Forelimb muscle (tissue), 1 donor: ENCODE results near the gene ABLIM2. TPM values are rescaled to one million over a fixed set of nuclear protein-coding genes. Genes with fewer than 3 reads are reported as not detected.

Source experiments
- DNase-seq: peaks from one replicate; pipeline ENCODE4 v3.0.0-alpha.2; 2013; ENCODE audit warnings: low read depth
- polyA plus RNA-seq: library from polyadenylated mRNA; unstranded; fragments of 120-200 nt; gene quantifications from one replicate; pipeline ENCODE4 v1.2.1, GENCODE V29; 2013; ENCODE audit not compliant: insufficient read length

The ABLIM2 gene
- polyA plus RNA-seq, 1 donor = 17.0 TPM

DNA sequence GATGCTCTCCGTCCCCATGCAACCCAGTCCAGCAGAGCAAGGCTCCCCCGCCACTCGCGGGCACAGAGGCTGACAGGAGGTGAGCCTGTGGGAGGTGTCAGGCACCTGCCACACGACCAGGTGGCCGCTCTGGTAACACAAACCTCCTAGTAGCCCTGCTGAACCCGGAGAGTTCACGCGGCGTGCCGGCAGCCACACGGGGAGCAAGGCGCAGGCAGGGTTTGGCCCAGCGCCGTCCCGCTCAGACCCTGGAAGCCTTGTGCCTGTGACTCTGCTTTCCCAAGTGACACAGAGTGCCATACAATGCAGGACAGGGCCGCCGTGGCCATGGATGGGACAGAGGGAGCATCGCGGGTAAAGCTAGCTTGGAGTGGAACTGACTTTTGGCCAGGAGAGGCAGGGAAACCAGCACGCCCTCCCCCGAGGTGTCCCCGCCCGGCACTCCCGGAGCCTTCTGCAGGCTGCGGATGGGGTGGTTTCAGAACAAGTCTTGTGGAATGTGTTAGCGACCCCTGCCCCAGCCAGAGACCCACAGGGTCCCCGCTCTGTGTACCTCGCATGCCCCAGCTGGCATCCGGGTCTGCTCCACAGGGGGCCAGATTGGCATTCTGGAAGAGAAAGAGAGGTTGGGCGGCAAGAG is 174.2 kb downstream of the ABLIM2 start:
- DNase-seq = no peak

GRCh38 chr4:7983296-7983695 is 175.3 kb downstream of the ABLIM2 start:
- DNase-seq = no peak

DNA sequence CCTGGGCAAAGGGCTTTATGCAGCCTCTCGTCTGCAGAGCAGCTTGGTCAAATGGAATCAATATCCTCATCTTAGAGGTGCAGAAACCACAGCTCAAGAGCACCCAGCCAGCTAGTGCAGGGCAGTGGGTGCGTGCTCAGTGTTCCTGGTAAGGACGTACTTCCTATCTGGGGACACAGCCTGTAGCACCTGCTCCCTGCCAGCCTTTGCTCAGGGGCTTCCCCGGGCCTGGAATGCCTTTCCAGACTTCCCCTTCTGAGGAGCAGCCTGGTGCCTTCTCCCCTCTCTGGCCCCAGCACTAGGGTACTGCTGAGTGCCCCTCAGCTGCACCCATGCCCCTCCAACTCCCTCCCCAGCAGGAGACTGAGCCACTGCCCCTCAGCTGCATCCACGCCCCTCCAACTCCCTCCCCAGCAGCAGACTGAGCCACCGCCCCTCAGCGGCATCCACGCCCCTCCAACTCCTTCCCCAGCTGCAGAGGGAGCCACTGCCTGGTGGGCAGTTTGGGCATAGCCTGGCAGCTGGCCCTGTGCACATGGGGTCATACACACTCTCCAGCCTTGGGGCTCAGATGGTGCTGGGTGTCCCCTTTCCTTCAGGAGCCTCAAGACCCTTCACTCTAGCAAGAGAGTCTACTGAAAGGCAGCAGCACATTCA is 176.7 kb downstream of the ABLIM2 start:
- no peak for DNase-seq

DNA sequence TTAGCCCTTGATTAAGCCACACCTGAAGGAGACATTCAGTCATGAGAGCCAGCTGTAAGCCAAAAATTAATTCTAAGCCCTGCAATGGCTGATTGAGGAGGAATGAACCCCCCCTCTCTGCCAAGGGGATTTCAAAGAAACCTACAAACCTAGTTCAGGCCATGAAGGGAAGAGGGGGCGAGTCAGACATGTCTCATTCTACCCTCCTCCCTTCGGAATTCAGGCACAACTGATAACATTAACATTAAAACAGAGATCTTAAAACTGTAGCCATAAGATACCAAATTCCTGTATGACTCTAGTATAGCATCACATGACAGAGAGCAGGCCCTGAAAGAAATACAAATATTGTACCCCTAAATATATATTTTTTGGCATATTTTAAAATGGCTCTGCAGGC is 178.6 kb downstream of the ABLIM2 start:
- DNase-seq = no peak

GRCh38 chr4:7979652-7979968 is 179.0 kb downstream of the ABLIM2 start:
- no peak for DNase-seq

GRCh38 chr4:7978907-7979651 is 179.5 kb downstream of the ABLIM2 start:
- no peak for DNase-seq

GRCh38 chr4:7978489-7978888 is 180.1 kb downstream of the ABLIM2 start:
- no peak for DNase-seq

DNA sequence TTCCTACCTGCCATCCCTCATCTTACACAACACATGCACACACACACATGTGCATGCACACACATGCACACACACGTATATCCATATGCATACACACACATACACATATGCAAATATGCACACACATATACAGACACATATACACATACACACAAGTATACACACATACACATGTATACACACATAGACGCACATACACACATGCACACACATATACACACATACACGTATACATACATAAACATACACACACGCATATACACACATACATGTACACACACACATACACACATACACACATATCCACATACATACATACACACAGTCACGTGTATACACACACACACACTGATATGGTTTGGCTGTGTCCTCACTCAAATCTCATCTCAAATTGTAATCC is 182.0 kb downstream of the ABLIM2 start:
- no peak for DNase-seq

GRCh38 chr4:7976025-7976424 is 182.6 kb downstream of the ABLIM2 start:
- DNase-seq = no peak

- no peak for DNase-seq
Observed at GRCh38 chr4:7974425-7974824, 184.2 kb downstream of the ABLIM2 start.

DNA sequence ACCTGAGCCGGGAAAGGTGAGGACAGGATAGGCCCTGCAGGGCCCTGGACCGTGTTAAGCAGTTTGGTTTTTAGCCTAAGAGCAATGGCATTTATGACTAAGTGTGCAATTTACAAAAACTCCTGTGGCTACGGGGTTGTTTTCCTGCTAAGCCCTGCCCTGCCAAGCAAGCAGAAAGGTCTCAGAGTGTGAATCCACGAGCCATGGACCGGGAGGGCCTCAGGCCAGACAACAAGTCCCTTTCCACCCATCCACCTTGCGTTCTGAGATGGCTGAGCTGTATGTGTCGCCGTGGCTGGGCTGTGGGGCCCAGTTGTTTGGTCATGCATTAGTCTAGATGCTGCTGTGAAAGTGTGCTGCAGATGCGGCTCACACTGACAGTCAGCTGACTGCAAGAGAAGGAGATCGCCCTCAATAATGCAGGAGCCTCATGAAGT is 185.1 kb downstream of the ABLIM2 start:
- no peak for DNase-seq

GRCh38 chr4:7971881-7972500 is 186.6 kb downstream of the ABLIM2 start:
- DNase-seq = no peak

- DNase-seq = no peak
Observed at GRCh38 chr4:7971159-7971631, 187.4 kb downstream of the ABLIM2 start.

GRCh38 chr4:7970361-7970946 is 188.2 kb downstream of the ABLIM2 start:
- DNase-seq = no peak

GRCh38 chr4:7968262-7968896 is 190.2 kb downstream of the ABLIM2 start:
- no peak for DNase-seq

DNA sequence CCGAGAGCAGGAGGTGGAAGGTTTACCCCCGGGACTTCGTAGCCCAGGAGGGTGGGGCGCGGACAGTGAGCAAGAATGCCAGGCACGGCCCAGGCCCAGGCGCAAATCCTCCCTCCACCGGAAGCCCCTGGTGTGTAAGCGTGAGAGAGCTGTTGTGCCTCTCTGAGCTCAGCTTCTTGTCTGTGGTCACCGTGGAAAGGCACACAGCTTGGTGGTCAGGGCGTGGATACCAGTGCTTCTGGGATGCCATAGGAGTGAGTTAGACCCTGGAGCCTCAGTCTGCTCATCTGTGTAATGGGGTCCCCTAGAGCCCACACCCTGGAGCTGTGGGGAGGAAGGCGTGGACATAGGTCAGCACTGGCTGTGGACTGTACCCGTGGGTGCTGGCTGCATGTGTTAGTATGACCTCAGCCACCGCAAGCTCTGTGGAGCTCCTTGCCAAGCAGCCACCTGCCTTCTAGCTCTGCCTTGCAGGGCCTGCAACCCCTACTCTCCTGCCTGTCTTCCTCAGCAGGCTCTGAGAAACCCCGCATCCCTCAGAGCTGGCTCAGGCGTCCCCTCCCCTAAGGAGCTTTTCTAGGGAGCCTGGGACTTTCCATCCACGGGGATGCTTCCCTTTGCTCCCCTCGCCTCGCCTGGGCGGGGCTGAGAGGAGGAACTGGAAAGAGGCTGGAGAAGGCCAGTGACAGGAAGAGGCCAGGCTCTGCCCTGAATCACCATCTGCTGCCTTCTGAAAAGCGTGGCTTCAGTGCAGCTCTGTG is 190.9 kb downstream of the ABLIM2 start:
- DNase-seq = no peak

DNA sequence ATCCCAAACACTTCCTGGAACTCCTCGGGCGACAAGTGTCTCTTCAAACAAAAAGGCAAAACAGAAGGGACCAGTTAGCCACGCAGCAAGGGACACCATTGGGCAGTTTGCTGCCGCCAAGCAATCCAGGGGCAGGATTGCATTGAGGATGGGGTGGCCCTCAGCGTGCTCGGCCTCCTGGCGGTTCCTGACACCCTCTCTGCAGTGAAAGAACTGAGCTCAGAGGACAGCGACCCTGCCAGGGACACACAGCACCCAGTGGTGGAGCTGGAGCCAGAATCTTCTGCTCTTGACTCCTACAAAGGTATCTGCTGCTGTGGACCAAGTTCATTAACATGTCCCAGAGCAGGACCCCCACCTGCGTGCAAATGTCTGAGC is 191.6 kb downstream of the ABLIM2 start:
- no peak for DNase-seq

- no peak for DNase-seq
Observed at GRCh38 chr4:7966281-7967062, 192.1 kb downstream of the ABLIM2 start.

DNA sequence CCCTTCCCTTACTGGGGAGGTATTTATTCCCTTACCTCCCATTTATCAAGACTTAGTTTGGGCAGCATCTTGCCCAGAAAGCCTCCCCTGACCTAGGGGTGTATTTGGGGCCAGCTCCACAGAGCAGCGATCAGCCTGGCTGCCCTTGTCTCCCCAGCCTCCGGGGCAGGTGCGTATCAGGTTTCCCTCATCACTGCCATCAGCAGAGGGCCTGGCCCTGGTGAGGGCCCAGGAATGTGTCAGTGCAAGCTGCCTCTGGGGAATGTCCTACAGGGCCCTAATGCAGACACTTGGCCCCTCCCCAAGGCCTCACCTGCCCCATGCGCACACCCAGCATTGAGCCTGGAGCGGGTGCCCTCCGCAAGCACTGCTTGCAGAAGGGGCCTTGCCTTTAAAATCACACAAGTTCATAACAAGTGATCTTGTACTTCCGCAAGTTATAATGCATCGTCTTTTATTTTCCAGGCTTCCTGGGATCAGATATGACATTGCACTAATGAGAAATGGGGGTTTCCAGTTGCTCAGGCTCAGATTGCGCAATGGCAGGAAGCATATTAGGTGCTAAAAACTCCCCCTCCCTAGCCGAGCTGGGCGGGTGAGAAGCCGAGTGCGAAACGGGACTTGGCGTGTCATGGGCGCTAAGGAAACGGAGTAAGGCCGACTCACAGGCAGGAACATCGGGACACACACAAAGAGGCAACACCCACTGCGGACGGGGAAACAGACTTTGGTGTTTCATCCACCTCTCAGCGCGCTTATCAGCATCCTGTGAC is 193.5 kb downstream of the ABLIM2 start:
- DNase-seq = no peak
